CD4-positive, alpha-beta T cell treated with Interleukin-12 subunit alpha and Interleukin-12 subunit beta, for 1 hour (primary cell): ENCODE data around the gene GSN.
"Not testable (repeated sequence)": the region's sequence is repeated elsewhere in the genome, so short reads cannot be mapped to it uniquely, and the experiment has no call there.

Experiments
- DNase-seq: peaks from one replicate; pipeline ENCODE4 v3.0.0-alpha.2; 2020

Gene GSN

DNA sequence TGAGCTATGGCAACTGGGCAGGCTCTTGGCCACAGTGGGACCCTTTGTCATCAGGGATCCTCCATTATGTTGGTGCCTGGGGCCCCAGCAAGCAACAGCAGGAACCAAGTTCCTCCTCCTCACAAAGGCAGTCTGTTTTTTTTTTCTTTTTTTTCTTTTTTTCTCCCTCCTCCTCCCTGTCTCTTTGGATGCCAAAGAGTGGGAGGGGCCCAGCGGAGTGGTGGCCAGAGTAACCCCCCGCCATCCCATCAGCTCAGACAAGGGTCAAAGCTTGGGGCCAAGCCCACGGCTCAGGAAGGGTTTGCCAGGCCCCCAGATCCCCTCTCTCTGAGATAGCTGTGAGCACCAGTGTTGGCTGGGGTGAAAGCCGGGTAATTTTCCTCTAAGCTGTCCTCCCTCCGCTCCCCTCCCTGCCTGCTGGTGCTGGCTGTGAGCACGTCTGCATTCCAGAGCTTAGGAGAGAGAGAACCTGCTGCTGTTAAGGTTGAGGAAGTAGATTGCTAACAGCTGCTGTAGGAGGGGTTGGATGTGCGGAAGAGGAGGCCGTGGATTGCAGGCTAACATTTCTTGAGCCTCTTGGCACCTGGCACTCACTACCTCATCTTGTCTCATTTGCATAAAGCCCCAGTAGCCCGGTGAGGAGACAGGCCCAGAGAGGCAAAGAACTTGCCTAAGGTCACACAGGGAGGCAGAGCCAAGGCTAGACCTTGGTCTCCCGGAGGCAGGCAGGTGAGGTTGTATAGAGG, 21.2 kb downstream of the GSN start:
- DNase-seq, result no peak

DNA sequence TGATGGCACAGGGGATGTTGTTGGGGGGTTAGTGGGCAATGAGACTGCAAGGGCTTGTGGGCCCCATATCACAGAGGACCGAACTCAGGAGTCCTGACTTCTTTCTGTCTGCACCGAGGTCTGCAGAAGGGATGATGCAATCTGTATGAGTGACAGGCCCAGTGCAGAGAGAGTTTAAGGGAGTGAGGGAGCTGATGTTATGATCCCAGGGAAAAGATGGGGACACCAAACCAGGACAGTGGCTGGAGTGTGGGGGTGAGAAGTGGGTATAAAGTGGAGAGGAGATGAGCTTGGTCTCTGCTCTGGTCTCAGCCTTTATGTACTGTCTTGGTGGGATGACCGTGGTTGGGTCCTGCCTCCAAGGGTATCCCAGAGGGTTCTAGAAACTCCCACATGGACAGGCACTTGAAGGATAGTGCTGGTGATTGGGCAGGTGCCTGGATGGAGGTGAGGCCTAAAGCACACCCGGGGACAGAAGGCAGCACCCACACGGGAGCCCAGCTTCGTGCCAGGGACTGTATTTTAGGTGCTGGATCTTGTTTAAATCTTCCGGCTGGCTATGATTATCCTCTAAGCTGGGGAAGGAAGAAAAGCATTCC, 21.9 kb downstream of the GSN start:
- DNase-seq, result no peak

DNA sequence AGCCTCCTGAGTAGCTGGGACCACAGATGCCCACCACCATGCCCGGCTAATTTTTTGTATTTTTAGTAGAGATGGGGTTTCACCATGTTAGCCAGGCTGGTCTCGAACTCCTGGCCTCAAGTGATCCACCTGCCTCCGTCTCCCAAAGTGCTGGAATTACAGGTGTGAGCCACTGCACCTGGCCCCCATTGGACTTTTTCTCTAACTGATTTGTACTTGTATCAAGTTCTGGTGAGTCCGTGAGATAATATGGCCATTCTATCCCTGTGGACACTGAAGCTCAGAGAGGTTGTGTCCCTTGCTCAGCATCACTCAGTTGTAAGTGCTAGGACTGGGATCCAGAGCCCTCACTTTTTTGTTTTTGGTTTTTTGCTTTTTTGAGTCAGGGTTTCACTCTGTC, 23.6 kb downstream of the GSN start:
- DNase-seq, result not testable (repeated sequence)

- no peak for DNase-seq
Observed at GRCh38 chr9:121292051-121292450, 24.1 kb downstream of the GSN start.

GRCh38 chr9:121292801-121293241, 24.9 kb downstream of the GSN start:
- DNase-seq, result no peak

DNA sequence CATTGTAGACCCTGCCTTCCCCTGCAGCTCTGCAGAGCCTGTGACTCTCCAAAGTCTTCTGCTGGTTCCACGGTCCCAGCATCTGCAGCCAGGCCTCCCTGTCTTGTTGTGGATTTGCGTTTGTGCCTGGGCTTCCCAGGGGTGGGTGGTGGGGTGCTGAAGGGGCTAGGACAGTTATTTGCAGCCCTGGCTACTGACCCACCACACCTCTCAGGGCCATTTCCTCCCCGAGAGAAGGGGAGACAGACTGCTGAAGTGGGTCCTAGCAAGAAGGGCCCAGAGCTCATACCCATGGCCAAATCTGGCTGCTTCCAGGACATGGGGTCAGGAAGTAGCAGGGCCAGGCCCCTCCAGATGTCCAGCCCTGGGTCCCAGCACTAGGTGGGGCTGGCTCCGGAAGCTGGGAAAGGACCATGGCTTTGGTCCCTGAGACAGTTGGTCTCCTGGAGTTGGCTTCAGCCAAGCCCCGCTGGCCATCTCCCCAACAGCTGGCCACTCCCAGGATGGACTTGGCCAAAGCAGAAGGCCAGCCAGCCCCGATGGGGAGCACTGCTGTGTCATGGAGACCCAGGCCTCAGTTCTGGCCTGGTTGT, 26.3 kb downstream of the GSN start:
- DNase-seq, result no peak

DNA sequence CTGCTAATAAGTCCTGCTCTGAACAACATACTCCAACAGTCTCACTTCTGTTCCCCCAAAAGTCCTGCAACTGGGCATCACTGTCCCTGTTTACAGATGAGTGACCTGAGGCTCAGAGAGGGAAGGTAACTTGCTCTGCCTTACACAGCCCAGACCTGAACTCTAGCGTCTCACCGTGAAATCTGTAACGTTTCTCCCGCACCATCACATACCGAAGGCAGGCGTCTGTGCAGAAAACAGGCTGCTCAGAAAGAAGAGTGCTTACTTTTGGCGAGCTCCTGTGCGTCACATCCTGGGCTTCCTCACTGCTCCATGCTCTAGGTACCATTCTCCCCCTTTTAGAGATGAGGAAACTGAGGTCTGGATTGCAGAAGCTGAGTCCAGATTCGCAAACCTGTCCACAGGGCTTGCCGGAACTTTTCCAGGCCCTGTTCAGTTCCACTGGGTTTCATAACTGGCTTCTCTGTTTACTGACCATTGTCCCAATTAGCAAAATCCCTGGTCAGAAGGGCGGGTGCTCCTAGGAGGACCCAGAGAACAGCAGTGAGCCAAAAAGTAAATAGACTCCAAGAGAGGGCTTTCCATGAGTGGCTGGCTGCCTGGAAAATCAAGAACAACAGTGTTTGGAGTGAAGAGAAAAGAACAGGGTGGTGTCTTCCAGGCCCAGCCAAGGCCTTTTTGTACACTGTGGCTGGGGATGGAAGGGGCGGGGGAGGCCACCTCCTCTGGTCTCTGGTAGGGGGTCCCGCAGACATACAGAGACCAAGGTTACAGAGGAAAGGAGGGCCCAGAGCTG, 27.1 kb downstream of the GSN start:
- no peak for DNase-seq

- no peak for DNase-seq
Observed at GRCh38 chr9:121295662-121296191, 27.8 kb downstream of the GSN start.

- DNase-seq, result no peak
Observed at GRCh38 chr9:121296213-121297127, 28.5 kb downstream of the GSN start.

GRCh38 chr9:121297389-121297788, 29.4 kb downstream of the GSN start:
- no peak for DNase-seq

- no peak for DNase-seq
Observed at GRCh38 chr9:121298016-121298538, 30.1 kb downstream of the GSN start.

GRCh38 chr9:121298689-121299466, 30.9 kb downstream of the GSN start:
- no peak for DNase-seq

- no peak for DNase-seq
Observed at GRCh38 chr9:121299467-121300282, 31.7 kb downstream of the GSN start.

DNA sequence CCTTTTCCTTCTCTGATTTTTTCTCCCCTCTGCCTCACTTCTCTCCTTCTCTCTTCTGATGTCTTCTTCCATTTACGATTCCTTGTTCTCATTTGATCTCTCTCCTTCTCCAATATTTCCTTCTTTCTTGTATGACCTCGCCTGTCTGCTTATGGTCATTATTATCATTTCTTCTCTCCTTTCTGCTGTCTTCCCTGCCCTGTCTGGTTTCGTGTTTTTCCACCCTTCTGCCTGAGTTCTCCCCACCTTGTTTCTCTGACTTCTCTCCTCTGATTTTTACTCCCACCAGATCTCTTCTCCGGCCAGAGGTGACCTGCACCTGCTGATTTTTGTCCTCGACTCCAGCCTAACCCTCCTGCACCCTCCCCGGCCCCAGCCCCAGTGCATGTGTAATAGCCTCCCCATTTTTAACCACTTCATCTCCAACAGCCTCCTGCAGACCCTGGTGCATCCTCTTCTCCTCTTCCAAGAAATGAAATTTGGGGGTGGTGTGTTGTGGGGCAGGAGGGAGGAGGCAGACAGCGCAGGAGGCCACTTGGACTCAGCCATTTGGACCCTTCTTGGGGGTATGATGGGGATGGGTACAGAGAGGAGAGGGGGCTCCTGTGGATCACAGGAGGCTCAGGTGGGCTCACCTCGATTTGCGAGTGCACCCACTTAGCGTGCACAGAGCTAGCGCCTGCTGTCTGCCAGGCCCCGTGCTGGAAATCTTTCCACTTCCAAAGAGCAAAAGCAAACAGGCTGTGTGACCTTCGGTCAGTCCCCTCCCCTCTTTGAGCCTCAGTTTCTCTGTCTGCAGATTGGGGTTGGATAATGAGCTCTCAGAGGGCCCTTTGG, 32.5 kb downstream of the GSN start:
- no peak for DNase-seq

DNA sequence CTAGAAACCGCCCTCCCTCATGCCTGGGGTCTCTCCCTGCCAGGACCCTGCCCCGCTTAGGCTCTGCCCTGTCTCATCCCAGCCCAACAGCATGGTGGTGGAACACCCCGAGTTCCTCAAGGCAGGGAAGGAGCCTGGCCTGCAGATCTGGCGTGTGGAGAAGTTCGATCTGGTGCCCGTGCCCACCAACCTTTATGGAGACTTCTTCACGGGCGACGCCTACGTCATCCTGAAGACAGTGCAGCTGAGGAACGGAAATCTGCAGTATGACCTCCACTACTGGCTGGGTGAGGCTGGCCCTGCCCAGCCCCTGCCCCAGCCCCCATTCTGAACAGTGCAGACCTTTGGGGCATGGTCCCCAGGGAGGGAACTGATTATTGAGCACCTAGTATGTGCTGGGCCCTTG, 33.9 kb downstream of the GSN start:
- no peak for DNase-seq

- no peak for DNase-seq
Observed at GRCh38 chr9:121302341-121302740, 34.4 kb downstream of the GSN start.

GRCh38 chr9:121302786-121303185, 34.8 kb downstream of the GSN start:
- no peak for DNase-seq

DNA sequence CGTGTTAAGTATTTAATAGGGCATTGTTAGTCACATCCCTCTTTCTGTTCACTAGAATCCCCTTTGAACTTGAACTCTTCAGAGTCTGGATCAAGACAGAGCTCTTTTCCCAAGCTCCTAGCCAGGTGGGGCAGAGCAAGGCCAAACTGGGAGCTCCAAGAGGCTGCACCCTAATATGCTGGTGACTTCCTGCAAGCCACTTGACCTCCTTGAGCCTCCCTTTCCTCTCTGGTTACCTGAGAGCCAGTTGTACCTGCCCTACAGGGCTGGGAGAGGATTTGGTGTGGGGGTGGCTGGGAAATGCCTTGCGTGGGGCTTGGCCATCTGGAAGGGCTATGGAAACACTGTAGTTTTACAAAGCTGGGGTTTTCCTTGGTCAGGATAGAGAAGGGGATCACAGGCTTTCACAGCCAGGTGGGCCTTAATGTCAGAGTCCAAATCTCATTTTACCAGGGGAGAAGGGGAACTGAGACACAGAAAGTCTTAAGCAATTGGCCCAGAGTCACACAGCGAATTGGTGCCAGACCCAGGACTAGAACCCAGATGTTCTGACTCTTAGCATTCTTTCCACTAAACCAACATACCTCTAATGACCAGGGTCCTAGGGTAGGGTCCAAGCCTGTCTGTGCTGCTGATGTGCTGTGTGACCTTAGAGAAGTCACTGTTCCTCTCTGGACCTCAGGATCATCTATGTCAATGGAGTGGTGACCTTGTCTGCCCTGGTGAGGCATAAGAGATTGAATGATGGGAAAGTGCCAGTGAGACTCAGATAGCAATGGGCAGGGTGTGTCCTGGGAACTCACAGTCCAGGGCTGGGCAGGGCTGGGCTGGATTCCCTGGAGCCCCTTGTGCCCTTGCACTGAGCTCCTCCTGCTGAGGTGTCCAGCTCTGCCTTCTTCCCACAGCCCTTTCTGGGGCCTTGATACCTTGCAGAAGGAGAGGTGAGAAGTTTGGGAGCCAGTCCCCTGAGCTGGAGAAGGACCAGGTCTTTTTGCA, 35.8 kb downstream of the GSN start:
- DNase-seq, result no peak
